NCI-H2107 treated with DMSO at 0.1 percent for 48 hours (cell line): ENCODE data around the gene HMCN2.

Source experiments
- DNase-seq: peaks from one replicate; lab custom pipeline; 2025; ENCODE audit not compliant: unreplicated experiment; lab: John Stamatoyannopoulos, UW

The HMCN2 gene

DNA sequence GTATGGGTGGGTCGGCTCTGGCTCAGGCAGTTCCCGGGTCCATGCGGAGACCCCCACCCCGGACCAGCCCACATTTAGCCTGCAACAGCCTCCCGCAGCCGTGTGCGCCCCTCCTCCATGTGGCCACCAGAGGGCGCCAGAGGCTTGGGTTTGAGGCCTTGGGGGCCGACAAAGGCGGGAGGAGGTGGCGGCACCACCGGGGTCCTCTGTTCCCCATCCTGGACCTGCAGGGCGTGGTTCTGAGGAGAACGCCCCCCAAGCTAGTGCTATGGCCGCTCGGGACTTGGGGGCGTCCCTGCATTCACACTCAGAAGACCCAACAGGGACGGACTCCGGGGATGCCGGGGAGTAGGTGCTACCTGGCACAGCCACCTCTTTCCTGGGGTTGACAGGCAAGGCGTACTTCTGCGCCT is 195.7 kb downstream of the HMCN2 start:
- DNase-seq: no peak

DNA sequence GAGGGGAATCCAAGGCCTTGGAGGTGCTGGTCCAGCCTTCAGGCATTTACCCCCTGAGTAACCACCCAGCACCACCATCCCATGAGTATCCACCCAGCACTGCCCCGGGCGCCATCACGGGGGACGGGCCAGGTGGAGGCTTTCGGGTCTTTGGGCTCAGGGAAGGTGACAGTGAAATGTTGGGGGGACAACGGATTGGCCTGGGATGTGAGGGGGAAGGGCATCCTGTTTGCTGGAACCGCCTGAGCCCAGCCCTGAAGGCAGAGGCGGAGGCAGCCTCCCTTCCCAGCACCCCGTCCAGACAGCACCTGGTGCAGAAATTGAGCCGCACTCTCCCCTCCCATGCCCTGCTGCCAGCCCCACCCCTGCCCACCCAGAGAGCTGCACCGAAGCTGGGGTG is 196.2 kb downstream of the HMCN2 start:
- no peak for DNase-seq

DNA sequence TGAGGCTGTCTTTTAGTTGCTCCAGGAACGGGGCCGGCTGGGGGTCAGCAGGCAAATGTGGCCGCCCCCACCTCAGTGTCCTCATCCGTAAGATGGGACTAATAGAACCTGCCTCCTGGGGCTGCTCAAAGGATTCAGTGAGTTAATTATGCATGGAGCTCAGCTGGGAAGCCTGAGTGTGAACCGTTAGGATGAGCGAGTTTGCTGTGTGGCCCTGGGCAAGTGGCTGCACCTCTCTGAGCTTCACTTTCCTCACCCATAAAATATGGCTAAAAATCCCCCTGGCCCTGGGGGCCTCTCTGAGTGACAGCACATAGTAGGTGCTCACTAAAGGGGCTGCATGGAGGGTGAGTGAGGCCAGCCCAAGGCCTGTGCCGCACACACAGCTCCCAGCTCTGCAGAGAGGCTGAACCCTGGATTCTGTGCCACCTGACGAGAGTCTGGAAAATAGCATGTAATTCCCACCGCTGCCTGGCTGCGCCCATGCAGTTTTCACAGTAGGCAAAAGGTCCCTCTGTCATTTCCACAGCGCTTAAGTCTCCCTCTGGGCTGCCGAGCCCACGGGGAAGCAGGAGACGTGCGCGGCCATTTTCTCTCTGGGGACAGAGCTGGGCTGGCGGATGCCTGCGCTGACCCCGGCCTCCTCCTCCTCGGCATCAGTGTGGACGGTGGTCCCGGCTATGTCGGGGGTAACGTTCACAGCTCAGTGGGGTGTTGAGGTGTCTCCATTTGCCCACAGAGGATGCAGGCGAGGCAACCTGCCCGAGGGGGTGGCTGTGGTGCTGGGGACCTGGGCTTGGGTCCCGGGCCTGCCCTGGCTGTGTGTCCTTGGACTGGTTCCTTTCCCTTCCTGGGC is 197.4 kb downstream of the HMCN2 start:
- no peak for DNase-seq

DNA sequence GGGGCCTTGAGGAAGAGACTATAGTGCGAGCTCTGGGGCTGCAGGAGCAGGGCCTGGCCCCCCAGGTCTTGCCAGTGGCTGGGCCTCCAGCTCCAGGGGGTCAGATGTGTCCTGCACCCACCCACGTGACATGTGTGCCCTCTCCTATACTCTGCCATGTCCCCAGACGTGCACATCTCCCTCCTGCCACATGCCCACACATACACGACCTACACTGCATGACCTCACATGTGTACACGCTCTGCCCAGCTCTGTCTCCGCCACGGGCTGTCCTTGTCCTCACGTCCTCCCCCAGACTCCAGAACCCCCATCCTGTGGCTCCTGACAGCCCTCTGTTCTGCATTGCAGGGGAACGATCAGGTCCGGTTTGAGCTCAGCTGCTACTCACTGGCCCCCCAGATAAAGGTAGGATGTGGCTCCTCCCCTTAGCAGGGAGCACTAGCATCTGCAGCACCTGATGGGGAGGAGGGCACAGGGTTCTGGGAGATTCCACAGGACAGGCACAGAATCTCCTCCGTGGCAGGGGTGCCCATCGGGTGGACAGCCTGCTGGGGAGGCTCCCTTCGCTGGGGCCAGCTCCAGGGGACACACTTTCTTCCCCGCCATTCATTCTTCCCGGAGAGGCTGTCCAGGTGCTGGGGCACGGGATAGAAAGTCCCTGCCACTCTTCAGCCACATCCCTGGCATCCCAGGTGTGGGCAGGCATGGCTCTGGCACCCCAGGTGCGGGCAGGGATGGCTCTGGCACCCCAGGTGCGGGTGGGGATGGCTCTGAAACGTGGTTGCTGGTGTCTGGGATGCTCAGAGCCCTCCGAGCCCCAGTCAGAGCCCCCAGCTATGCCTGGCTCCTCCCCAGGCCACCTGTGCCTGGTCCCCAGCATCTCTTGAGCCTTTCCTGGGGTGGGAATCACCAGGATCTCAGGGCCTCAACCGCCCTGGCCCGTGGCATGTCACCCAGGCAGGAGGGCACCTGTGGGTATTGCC is 198.5 kb downstream of the HMCN2 start:
- DNase-seq: no peak

DNA sequence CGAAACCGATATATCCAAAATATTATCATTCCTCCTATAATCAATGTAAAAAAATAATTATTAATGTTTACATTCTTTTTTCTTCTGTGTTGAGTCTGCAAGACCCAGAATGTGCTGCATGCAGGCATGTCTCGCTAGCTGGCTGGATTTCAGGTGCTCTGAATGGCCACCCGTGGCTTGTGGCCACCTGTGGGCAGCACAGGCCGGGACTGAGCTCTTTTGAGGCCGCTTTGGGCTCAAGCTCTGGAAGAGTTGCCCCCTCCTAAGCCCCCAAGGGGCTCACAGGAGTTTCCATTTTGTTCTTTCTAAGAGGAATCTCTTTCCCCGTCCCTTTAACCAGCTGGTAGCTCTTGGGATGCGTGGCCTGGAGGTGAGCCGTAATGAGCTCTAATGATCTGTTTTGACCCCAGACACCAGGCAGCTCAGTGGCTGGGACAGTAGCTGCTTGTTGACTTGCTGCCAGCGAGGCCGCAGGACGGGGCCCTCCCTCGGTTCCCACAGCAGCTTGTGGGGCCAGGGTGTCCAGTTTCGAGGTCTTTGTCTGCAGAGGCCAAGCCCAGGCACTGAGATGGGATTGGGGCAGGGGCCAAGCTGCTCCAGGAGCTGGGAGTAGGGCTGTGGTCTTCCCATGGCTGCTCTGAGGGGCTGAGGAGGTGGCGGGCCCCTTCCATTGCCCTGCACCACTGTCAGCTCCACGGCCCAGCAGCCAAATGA is 200.0 kb downstream of the HMCN2 start:
- no peak for DNase-seq

DNA sequence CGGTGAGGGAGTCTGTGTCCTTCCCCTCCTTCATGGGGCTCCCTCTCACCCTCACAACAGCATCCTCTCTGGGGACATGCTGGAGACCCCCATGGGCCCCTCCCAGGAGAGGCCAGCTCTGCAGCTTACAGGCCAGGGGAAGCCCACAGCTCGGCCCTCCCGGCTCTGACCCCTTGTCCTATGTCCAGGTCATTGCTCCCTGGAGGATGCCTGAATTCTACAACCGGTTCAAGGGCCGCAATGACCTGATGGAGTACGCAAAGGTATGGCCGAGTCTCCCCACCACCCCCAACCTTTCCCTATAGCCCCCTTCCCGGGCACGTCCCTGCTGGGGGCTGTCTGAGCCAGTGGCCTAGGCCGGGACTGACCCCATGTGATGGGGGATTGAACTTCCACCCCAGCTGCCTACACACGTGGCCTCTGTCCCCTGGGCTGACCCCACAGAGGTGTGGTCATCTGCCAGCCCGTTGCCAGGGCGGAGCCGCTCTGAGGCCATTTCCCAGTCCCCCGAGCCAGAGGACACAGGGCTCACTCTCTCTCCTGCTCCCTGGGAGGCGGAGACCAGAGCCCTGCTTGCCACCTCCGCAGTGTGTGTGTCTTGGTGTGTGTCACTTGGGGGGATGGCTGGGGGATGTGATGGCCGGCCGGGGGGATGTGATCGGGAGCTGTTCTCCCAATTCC is 201.1 kb downstream of the HMCN2 start:
- DNase-seq: no peak

DNA sequence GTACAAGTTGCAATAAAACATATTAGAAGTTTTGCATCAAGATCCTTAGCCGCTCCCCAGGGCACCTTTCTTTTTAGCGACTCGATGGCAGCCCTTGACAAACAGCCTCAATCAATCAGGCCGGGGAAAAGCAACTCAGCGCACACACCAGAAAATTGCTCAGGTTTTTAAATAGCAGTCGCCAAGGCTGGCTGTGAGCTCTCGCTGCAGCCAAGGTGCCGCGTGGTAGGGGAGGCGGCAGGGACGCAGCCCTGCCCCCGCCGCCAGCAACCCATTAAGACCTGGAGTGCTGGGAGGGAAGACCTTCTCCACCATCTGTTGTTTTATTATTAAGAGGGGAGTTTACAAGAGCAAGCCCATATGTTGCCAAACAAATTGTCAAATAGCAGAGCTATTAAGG is 201.8 kb downstream of the HMCN2 start:
- DNase-seq: peak; percentile 26

DNA sequence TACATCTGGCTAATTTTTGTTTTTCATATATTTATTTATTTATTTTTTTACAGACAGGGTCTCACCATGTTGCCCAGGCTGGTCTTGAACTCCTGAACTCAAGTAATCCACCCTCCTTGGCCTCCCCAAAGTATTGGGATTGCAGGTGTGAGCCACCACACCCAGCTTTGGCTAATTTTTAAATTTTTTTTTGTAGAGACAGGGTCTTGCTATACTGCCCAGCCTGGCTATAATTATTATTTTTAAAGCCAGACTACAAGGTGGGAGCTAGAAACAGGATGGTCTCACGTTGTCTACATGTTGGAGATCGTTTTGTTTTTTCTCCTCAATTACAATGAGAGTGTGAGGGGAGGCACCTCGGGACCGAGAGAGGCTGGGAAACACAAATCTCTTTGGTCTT is 203.0 kb downstream of the HMCN2 start:
- DNase-seq: no peak

DNA sequence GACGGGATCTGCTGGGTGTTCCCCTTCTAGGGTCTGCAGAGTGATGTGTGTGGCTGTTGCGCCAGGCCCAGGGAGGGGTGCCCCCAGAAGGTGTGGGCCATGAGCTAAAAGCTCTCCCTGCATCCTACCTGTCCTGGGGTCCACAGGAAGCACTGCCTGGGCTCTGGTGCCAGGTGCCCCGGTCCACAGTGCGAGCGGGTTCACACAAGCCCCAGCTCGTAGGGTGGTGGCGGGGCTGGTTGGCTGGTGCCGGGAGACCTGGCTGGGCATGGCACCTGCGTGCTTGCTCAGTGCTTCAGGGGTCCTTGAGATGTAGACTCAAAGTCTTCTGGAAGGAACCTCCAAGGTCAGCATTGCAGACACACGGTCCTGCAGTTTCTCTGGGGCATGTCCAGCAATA is 204.7 kb downstream of the HMCN2 start:
- DNase-seq: no peak

DNA sequence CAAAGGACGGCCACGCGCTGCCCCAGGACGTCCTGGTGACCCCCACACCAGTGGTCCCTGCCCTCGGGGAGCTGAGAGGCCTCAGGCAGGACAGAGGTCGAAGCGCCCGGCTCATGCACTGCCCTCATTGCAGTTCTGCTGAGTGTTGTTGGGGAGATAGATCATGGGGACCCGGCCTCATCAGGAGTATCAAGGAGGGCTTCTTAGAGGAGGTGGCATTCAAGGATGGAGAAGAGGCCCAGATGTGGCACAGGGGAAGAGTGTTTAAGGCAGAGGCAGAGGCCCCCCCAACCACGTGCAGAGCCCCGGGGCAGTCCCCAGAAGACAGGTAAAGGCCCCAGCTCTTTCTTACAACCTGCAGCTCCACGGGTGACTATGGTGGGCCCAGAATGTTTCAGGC is 205.4 kb downstream of the HMCN2 start:
- no peak for DNase-seq

DNA sequence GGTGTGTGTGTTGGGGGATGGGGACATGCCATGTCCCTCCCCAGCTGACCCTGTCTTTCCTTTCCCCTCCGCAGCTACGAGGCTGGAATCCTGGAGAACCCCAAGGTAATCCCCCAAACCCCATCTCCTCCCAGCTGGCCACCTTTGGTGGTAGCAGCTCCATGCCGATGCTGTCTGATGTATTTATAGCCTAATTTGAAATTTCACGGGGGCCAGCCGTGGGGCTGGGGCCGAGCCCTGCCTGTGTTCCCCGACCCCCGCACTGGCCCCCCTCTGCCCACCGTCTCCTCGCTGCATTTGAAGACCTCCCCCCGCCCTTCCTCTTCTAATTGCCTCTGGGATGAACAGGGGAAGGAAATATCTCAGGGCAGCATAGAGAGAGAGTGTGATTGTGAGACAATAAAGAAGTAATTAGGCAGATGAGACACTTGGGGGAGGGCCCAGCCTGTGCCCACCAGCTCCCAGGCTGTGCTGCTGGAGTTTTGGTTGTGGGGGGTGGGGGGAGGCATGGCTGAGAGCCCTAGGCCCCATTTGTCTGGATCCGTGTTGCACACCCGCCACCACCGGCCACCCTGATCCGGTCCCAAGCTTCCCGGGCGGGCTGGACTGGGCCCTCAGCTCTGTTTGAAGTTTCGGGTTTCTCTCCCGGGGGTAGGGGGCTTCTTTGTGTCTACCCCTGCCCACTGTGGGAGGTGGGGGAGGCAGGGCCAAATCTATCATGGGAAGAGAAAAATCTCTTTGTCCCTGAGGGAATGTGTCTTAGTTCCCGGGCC is 206.0 kb downstream of the HMCN2 start:
- no peak for DNase-seq

DNA sequence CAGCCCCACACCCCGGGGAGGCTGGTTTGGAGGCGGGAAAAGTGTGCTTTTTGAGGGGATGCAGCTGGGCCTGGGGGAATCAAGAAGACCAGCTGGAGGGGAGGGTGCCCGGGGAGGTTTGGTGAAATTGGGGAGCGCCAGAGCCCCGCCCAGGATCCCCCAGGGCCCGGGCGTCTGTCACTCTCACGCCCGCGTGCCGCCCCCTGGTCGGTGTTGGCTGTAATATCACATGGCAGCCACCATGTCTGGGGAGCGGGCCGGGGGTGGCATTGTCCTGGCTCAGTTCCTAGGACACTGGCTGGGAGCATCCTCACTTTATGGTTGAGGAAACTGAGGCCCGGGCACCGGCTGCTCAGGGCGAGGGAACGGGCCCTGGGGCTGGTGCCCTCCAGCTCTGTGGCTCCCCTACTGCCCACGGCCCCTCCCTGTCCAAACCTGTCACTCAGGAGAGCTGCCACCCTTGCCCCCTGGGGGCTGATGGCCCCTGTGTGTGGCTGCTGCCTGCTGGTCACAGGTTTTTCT is 206.7 kb downstream of the HMCN2 start:
- no peak for DNase-seq

DNA sequence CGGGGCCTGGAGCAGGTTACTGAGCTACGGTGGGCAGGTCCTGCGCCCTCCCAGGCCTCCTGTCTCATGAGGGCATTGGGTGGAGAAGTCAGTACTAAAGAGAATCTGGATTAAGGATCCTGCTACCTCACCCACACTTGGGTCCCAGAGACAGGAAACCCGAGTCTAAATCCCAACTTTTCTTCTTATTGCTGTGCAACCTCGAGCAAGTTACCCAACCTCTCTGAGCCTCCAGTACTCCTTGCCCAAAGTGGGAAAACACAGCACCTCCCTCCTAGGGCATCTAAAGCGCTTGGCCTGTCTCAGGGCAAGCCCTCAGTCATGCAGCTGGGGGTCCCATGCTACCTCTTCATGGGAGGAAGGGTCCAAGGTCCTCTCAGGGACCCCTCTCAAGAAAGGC is 207.4 kb downstream of the HMCN2 start:
- no peak for DNase-seq

DNA sequence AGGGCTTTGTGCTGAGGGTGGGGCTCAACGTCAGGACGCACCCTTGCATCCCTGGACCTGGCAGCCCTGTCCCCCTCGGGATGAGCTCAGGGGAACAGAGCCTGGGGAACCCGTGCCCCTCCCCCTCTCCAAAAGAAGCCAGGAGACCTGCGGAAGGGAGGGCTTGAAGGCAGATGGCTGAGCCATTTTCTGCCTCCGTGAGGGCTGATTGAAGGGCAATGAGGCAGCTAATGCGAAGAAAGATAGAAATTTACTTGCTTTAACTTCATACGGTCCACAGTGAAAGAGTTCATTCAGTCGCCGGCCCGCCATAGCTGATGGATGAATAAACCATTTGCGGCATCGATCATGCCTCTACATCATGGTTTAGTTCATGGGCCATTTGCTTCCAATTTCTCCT is 208.0 kb downstream of the HMCN2 start:
- no peak for DNase-seq

DNA sequence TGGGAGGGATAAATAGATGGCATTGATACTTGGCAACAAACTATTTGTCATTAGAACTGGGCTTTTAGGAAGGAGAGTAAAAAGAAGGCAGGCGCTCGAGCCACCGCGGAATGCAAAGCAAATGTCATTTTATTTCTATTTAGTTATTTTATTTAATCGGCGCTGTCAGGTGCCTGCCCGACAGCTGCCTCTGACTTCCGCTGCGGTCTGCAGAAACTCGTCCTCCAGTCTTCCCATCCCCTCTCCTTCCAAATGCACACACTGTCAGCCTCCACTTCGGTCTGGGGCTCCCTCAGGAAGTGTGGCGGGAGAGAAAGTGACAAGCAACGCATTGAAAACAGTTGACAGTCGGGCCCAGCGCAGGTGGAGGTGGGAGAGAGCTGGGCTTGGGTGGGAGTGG is 208.5 kb downstream of the HMCN2 start:
- no peak for DNase-seq

DNA sequence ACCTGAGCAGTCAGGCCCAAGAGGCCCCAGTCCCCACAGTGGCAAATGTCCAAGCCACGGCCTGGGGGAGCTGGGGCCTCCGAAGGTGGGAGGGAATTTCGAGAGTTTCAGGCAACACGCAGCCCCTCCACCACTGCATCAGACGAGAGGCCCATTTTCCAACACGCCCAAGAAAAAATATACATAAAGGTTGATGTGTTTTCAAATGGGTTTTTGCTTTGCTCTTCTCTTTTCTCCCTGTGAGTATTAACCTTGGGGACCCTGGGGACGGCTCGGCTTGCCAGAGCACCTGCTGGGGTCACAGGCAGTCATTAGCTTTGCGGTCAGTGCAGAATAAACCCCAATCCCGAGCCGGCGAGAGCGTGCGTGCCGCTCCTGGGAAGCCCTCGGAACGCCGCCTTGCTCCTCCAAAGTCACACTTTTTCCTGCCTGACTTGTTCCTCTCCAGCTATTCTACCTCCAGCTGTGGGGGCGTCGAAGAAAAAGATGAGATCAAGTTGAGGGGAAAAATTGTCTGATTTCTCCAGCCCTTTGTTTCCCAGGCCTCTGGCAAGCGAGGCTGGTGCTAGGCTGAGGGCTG is 210.7 kb downstream of the HMCN2 start:
- DNase-seq: no peak

DNA sequence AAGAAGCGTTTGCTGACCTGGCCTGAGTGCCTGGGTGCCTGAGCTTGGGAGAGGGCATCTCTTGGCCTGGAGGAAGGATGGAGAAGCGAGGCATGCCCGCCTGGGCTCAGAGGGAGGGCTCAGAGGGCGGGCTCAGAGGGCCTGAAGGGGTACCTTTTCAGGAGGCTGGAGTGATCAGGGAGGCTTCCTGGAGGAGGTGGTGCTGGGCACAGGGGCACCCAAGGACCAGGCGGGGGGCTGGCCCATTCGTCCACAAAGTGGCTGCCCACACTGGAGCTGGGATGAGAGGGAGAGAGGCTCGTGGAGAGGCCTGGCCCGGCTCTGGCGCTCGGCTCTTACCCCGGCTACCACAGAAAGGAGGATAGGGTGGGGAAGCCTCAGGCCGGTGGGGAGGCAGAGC is 212.0 kb downstream of the HMCN2 start:
- no peak for DNase-seq

DNA sequence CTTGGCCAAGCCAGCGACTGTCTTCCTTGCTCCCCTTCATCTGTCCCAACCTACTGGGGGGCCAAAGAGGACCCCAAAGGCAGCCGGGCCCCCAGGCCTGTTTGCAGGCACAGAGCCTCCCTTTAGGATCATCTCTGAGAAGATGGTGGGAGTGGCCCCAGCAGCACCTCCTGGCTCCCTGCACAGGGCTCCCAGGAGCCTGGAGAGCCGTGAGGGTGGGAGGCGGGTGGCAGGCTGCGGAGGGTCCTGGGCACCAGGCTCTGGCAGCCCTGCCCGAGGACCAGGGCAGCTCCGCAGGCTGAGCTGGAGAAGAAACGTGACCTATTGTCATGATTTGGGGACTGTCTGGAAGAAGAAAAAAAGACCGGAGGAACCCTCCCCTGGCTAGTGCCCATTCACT is 212.6 kb downstream of the HMCN2 start:
- DNase-seq: no peak

DNA sequence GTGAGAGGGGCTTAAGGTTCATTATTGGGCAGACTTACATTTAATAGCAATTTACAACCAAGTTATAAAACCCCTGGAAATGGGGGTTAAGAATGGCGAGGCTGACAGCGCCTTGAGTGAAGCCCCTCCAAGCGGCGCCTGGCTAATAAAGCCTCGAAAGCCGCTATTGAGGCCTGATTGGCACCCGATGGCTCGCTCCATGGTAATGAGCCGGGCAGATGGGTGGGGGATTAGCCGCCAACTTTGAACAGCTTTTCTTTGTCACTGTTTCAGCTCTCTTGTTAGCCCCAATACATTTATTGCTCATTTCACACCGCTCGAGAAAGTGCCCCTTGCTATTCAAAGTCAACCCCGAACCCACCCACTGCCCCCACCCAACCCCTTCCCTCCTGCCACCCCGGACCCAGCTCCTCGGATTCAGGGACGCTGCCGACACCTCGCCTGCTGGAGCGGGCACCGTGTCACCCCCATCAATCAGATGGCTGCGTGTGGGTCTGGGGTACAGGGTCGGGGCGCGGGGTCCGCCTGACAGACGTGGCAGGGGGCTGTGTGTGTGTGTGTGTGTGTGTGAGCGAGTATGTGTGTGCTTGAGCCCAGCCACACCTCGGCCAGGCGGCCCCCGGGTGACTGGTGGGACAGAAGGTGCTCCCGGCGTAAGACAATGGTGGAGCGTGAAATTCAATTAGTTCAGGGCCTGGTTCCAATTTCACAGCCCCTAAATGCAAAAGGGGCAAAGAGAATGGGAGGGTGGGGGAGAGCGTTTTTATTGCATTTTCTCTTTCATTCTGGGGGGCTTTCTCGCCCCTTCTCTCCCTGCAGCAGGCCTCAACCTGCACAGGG is 213.4 kb downstream of the HMCN2 start:
- DNase-seq: no peak
